Measurements from ENCODE around the gene NOVA1. TPM values are rescaled to one million over a fixed set of nuclear protein-coding genes. Genes with fewer than 3 reads are reported as not detected.
"Not testable (repeated sequence)": the region's sequence is repeated elsewhere in the genome, so short reads cannot be mapped to it uniquely, and the experiment has no call there.

Gene NOVA1, protein sequence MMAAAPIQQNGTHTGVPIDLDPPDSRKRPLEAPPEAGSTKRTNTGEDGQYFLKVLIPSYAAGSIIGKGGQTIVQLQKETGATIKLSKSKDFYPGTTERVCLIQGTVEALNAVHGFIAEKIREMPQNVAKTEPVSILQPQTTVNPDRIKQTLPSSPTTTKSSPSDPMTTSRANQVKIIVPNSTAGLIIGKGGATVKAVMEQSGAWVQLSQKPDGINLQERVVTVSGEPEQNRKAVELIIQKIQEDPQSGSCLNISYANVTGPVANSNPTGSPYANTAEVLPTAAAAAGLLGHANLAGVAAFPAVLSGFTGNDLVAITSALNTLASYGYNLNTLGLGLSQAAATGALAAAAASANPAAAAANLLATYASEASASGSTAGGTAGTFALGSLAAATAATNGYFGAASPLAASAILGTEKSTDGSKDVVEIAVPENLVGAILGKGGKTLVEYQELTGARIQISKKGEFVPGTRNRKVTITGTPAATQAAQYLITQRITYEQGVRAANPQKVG
- total RNA-seq: 0.30 TPM in 1 of 2 replicates, not detected in the other

GRCh38 chr14:26597589-26598080 lies at the start of gene NOVA1:
TSS of gene NOVA1 (minus strand) at chr14:26598033. CDS start at chr14:26597436, 597 bp downstream.
- Mint-ChIP-seq H3K9me3 (no peaks in the 10 kb centered on the region), H3K4me1 (no peaks in the 10 kb centered on the region), H3K4me3 (peak within 1 kb of the TSS; percentile 62), H3K27ac (no peak within 1 kb of the TSS), H3K27me3 (peaks cover 25% of the 10 kb centered on the region), H3K36me3 (ENCODE audit: low read depth) (peaks cover 2% of the 10 kb centered on the region)
- DNase-seq: no peak
- intact Hi-C loops (cut with micrococcal nuclease): no loop called here

- H3K4me3 Mint-ChIP-seq; H3K36me3 Mint-ChIP-seq (ENCODE audit: low read depth); DNase-seq; H3K27ac Mint-ChIP-seq; intact Hi-C loops (cut with micrococcal nuclease); H3K4me1 Mint-ChIP-seq; H3K27me3 Mint-ChIP-seq: not testable (repeated sequence)
- peaks cover 41% of the 10 kb centered on the region for H3K9me3 Mint-ChIP-seq
These were observed 47.2 kb upstream of the NOVA1 start for GRCh38 chr14:26645057-26645456.

DNA sequence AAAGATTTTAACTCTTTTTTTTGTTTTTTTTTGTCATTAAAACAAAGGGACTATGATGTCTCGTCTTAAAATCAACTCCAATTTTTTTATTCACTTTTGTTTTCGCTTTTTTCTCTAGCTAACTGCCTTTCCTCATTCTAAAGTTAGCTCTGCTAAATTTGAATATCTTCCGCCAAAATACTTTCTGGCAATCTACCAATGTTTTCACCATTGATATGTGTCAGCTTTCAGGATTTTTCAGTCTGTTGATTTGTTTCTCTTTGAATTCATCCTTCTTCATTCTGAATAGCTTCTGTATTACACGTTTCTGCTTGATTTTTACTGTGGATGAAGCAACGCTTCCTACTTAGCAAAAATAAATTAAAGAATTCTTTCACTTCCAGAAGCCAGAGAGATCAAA lies 38.7 kb upstream of the NOVA1 start:
- Mint-ChIP-seq H3K27ac (no peak overlapping the region), H3K27me3 (no peaks in the 10 kb centered on the region), H3K36me3 (ENCODE audit: low read depth) (no peaks in the 10 kb centered on the region), H3K4me3 (no peak overlapping the region), H3K4me1 (no peaks in the 10 kb centered on the region), H3K9me3 (peaks cover 11% of the 10 kb centered on the region)
- no peak for DNase-seq
- intact Hi-C loops (cut with micrococcal nuclease): no loop called here

GRCh38 chr14:26634946-26635345 lies 37.1 kb upstream of the NOVA1 start:
- H3K27me3 Mint-ChIP-seq; intact Hi-C loops (cut with micrococcal nuclease); H3K4me1 Mint-ChIP-seq; H3K27ac Mint-ChIP-seq; DNase-seq; H3K4me3 Mint-ChIP-seq; H3K9me3 Mint-ChIP-seq; H3K36me3 Mint-ChIP-seq (ENCODE audit: low read depth): not testable (repeated sequence)

DNA sequence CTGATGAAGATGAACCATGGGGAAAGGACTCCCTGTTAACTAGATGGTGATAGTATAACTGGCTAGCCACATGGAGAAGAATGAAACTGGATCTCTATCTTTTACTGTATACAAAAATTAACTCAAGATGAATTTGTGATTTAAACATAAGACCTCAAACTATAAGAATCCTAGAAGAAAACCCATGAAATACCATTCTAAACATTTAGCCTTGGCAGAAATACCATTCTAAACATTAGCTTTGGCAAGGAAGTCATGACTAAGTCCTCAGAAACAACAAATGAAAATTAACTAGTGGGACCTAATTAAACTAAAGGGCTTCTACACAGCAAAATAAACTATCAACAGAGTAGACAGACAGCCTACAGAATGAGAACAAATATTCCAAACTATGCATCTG lies 28.4 kb upstream of the NOVA1 start:
- no peak for DNase-seq
- no peaks in the 10 kb centered on the region for H3K36me3 Mint-ChIP-seq (ENCODE audit: low read depth)
- H3K4me3 Mint-ChIP-seq: no peak overlapping the region
- H3K27ac Mint-ChIP-seq: no peak overlapping the region
- H3K9me3 Mint-ChIP-seq: peaks cover 12% of the 10 kb centered on the region
- intact Hi-C loops (cut with micrococcal nuclease): no loop called here
- H3K27me3 Mint-ChIP-seq: no peaks in the 10 kb centered on the region
- H3K4me1 Mint-ChIP-seq: no peaks in the 10 kb centered on the region

DNA sequence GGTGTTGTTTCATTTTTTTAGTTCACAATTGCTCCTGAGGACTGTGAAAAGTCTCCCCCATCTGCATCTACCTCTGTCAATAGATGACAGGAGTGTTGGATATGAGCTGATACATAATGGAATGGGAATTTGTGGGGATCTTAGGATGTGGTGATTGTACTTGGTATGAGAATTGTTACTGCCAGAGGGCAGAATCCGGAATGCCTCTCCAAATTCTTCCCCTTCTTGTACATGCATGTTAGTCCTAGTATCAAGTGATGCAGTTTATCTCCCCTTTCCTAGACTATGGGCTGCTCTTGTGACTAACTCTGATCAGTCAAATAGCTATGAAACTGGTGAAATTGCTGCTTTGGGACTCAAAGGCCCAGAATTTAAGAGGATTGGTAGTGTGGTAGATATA lies 24.8 kb upstream of the NOVA1 start:
- H3K36me3 Mint-ChIP-seq (ENCODE audit: low read depth): no peaks in the 10 kb centered on the region
- H3K4me1 Mint-ChIP-seq: no peaks in the 10 kb centered on the region
- peaks cover 8% of the 10 kb centered on the region for H3K9me3 Mint-ChIP-seq
- DNase-seq: no peak
- intact Hi-C loops (cut with micrococcal nuclease): no loop called here
- no peaks in the 10 kb centered on the region for H3K27me3 Mint-ChIP-seq
- H3K4me3 Mint-ChIP-seq: no peak overlapping the region
- no peak overlapping the region for H3K27ac Mint-ChIP-seq

GRCh38 chr14:26621807-26622560 lies 24.2 kb upstream of the NOVA1 start:
- Mint-ChIP-seq H3K9me3 (peaks cover 8% of the 10 kb centered on the region), H3K27ac (no peak overlapping the region), H3K27me3 (no peaks in the 10 kb centered on the region), H3K4me3 (no peak overlapping the region), H3K36me3 (ENCODE audit: low read depth) (no peaks in the 10 kb centered on the region), H3K4me1 (no peaks in the 10 kb centered on the region)
- DNase-seq: no peak
- intact Hi-C loops (cut with micrococcal nuclease): no loop called here

DNA sequence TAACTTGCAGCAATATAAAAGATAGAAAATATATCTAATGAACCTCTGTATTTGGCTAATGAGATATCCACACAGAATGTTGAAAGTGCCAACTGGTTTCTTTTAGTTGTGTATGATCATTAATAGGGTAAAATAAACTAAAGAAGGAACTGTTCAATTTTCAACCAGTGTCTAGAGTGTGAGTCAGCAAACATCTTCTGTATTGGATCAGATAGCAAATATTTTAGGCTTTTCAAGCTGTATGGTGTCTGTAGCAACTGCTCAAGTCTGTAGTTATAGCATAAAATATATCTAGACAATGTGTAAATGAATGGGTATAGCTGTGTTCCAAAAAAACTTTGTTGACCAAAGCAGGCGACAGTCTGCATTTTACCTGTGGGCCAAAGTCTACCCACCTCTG lies 23.5 kb upstream of the NOVA1 start:
- intact Hi-C loops (cut with micrococcal nuclease): no loop called here
- no peak for DNase-seq
- no peak overlapping the region for H3K27ac Mint-ChIP-seq
- no peak overlapping the region for H3K4me3 Mint-ChIP-seq
- no peaks in the 10 kb centered on the region for H3K27me3 Mint-ChIP-seq
- H3K4me1 Mint-ChIP-seq: no peaks in the 10 kb centered on the region
- no peaks in the 10 kb centered on the region for H3K36me3 Mint-ChIP-seq (ENCODE audit: low read depth)
- H3K9me3 Mint-ChIP-seq: peaks cover 8% of the 10 kb centered on the region

- Mint-ChIP-seq H3K27ac (no peak overlapping the region), H3K9me3 (peaks cover 9% of the 10 kb centered on the region), H3K36me3 (ENCODE audit: low read depth) (no peaks in the 10 kb centered on the region), H3K27me3 (no peaks in the 10 kb centered on the region), H3K4me3 (no peak overlapping the region), H3K4me1 (no peaks in the 10 kb centered on the region)
- no peak for DNase-seq
- intact Hi-C loops (cut with micrococcal nuclease): no loop called here
These were observed 13.4 kb upstream of the NOVA1 start for GRCh38 chr14:26611259-26611658.

DNA sequence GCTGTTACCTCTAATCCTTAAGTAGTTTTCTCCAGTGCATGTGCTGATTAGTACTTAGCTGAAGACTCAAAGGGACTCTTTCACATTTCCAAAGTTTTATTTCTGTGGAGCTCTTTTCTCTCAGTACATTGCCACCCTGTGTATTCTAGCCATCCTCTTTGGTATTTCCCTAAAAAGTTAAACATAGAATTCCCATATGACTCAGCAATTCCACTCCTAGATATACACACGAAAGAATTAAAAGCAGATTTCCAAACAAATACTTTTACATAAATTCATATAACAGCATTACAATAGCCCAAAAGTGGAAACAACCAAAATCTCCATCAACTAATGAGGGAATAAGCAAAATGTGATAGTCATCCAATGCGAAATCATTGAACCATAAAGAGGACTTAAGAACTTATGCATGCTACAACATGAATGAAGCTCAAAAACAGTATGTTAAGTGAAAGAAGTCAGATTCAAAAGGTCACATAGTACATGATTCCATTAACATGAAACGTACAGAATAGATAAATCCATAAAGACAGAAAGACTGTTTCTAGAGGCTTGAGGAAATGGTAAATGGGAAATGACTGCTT lies 9.0 kb upstream of the NOVA1 start:
- H3K36me3 Mint-ChIP-seq (ENCODE audit: low read depth): no peaks in the 10 kb centered on the region
- H3K4me1 Mint-ChIP-seq: no peaks in the 10 kb centered on the region
- no peaks in the 10 kb centered on the region for H3K27me3 Mint-ChIP-seq
- DNase-seq: no peak
- H3K27ac Mint-ChIP-seq: no peak overlapping the region
- no peak overlapping the region for H3K4me3 Mint-ChIP-seq
- H3K9me3 Mint-ChIP-seq: no peaks in the 10 kb centered on the region
- intact Hi-C loops (cut with micrococcal nuclease): no loop called here

DNA sequence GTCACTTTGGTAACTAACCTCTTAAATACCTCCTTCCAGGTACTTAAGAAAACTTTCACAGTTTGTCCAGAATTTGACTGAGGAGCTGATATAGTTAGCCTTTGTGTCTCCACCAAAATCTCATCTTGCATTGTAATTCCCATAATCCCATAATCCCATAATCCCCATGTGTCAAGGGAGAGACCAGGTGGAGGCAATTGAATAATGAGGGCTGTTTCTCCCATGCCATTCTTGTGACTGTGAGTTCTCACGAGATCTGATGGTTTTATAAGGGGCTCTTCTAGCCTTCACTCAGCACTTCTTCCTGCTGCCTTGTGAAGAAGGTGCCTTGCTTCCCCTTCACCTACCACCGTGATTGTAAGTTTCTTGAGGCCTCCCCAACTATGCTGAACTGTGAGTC lies 7.8 kb upstream of the NOVA1 start:
- H3K4me3 Mint-ChIP-seq: no peak overlapping the region
- H3K27me3 Mint-ChIP-seq: no peaks in the 10 kb centered on the region

GRCh38 chr14:26602902-26603301 lies 5.1 kb upstream of the NOVA1 start:
- no peak overlapping the region for H3K4me3 Mint-ChIP-seq
- H3K36me3 Mint-ChIP-seq (ENCODE audit: low read depth): no peaks in the 10 kb centered on the region
- H3K9me3 Mint-ChIP-seq: no peaks in the 10 kb centered on the region
- intact Hi-C loops (cut with micrococcal nuclease): no loop called here
- H3K27me3 Mint-ChIP-seq: peaks cover 15% of the 10 kb centered on the region
- DNase-seq: no peak
- no peaks in the 10 kb centered on the region for H3K4me1 Mint-ChIP-seq
- no peak overlapping the region for H3K27ac Mint-ChIP-seq

More for the DNA sequence above, 7.8 kb upstream of the NOVA1 start:
- no peaks in the 10 kb centered on the region for H3K9me3 Mint-ChIP-seq
- no peaks in the 10 kb centered on the region for H3K36me3 Mint-ChIP-seq (ENCODE audit: low read depth)
- no peak overlapping the region for H3K27ac Mint-ChIP-seq
- no peaks in the 10 kb centered on the region for H3K4me1 Mint-ChIP-seq
- DNase-seq: no peak
- intact Hi-C loops (cut with micrococcal nuclease): no loop called here

- peaks cover under 1% of the 10 kb centered on the region for H3K36me3 Mint-ChIP-seq (ENCODE audit: low read depth)
- H3K4me1 Mint-ChIP-seq: no peaks in the 10 kb centered on the region
- no peak overlapping the region for H3K27ac Mint-ChIP-seq
- DNase-seq: no peak
- H3K27me3 Mint-ChIP-seq: peaks cover 18% of the 10 kb centered on the region
- no peaks in the 10 kb centered on the region for H3K9me3 Mint-ChIP-seq
- intact Hi-C loops (cut with micrococcal nuclease): no loop called here
- no peak overlapping the region for H3K4me3 Mint-ChIP-seq
These were observed 4.0 kb upstream of the NOVA1 start for GRCh38 chr14:26601856-26602255.

DNA sequence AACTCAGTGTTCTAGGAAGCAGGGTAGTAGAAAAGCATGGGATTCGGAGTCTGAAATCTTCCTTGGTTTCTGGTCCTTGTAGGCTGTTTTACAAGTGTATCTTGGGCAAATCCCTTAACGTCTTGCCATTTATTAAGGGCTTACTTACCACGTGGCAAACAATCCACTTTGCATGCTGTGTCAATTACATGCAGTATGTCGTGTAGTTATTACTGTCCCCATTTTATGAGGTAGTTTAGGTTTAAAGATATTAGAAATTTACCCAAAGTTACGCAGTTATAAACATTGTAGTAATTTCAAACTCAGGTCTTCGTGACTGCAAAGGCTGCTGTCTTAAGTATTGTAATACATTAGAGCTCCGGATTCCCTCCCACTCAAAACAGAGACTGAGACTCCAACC lies 1.5 kb upstream of the NOVA1 start:
- peaks cover 2% of the 10 kb centered on the region for H3K36me3 Mint-ChIP-seq (ENCODE audit: low read depth)
- H3K9me3 Mint-ChIP-seq: no peaks in the 10 kb centered on the region
- no peak overlapping the region for H3K4me3 Mint-ChIP-seq
- H3K27me3 Mint-ChIP-seq: peaks cover 25% of the 10 kb centered on the region
- intact Hi-C loops (cut with micrococcal nuclease): no loop called here
- H3K27ac Mint-ChIP-seq: no peak overlapping the region
- no peak for DNase-seq
- no peaks in the 10 kb centered on the region for H3K4me1 Mint-ChIP-seq
